ENCODE results near the gene TBC1D22A.

- no peak for TF ChIP-seq CTCF (IDR thresholded peaks at IDR 0.05 in 4 of 5, conservative IDR thresholded peaks at IDR 0.05 in 1 of 5)
- no peak for TF ChIP-seq POLR2A (IDR thresholded peaks at IDR 0.05)
Measured at GRCh38 chr22:47206164-47206563, 443.7 kb downstream of the TBC1D22A start.

All from gastrocnemius medialis (tissue), 4 donors.